ENCODE results near the gene HNRNPR. TPM values are rescaled to one million over a fixed set of nuclear protein-coding genes. Genes with fewer than 3 reads are reported as not detected.
"Not testable (repeated sequence)": the region's sequence is repeated elsewhere in the genome, so short reads cannot be mapped to it uniquely, and the experiment has no call there.

HNRNPR gene
- total RNA-seq, 1 donor from 2014 or later = 32.2 TPM

DNA sequence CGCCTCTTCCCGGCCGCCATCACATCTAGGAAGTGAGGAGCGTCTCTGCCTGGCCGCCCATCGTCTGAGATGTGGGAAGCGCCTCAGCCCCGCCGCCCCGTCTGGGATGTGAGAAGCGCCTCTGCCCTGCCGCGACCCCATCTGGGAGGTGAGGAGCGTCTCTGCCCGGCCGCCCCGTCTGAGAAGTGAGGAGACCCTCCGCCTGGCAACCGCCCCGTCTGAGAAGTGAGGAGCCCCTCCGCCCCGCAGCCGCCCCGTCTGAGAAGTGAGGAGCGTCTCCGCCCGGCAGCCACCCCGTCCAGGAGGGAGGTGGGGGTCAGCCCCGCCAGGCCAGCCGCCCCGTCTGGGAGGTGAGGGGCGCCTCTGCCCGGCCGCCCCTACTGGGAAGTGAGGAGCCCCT is 86.7 kb downstream of the HNRNPR start:
- not testable (repeated sequence) for ATAC-seq; DNase-seq (ENCODE audit: low spot score)

Other genes starting within 250 kb of the HNRNPR start
- gene LUZP1, start 175.4 kb downstream of the HNRNPR start, total RNA-seq = 5.6 TPM
- not detected for gene HTR1D, start 126.8 kb downstream of the HNRNPR start, total RNA-seq
- 3.7 TPM for gene ZNF436, start 25.6 kb upstream of the HNRNPR start, total RNA-seq
- 70.9 TPM for gene TCEA3, start 80.5 kb upstream of the HNRNPR start, total RNA-seq
- 16.7 TPM for gene ASAP3, start 139.9 kb upstream of the HNRNPR start, total RNA-seq
- 0.15 TPM for gene E2F2, start 186.9 kb upstream of the HNRNPR start, total RNA-seq
- gene ID3, start 215.2 kb upstream of the HNRNPR start, total RNA-seq = 19.7 TPM

Measured in left lobe of liver (tissue), 2 donors.